ENCODE measurements around the gene CPN2.

CPN2 gene

DNA sequence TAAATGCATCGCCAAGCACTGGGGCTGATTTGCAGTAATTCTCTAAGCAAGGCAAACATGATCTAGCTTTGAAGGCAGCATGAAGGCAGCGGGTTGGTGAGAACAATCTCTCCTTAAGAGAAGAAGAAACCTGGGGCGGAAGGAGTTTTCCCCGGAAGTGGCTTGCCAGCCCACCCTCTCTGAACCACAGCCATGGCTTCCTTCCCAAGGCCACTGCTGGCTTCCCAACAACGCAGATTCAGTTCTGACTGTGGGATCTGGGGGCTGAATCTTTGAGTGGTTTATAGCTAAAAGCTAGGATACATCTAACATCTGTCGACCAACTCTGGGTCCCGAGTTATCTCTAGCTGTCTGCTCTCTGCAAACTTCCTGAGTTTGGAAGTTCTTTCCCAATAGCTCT, 4.3 kb upstream of the CPN2 start:
- Histone ChIP-seq H3K79me2 (ENCODE audit: control insufficient read depth, insufficient read depth, low read length) (no peaks in the 10 kb centered on the region), H2BK120ac (ENCODE audit: low read depth, low read length) (no peak overlapping the region), H3K23ac (ENCODE audit: low read length) (no peak overlapping the region), H3K9ac (ENCODE audit: low read length) (no peak overlapping the region), H3K56ac (ENCODE audit: low read length) (no peak overlapping the region), H4K8ac (ENCODE audit: low read depth, low read length) (no peak overlapping the region), H3K4me3 (ENCODE audit: low read length) (no peak overlapping the region), H3K4ac (ENCODE audit: low read depth, low read length) (no peak overlapping the region), H3K27ac (ENCODE audit: low read depth, low read length) (no peak overlapping the region), H2BK5ac (ENCODE audit: low read length) (no peak overlapping the region), H3K18ac (ENCODE audit: low read length) (no peak overlapping the region), H3K27me3 (ENCODE audit: insufficient read depth, low read length, poor library complexity) (no peaks in the 10 kb centered on the region), H2BK15ac (replicated peaks; ENCODE audit: low read depth) (no peak overlapping the region), H3K79me1 (ENCODE audit: low read length) (no peaks in the 10 kb centered on the region), H3K4me1 (ENCODE audit: control insufficient read depth, low read depth, low read length) (no peaks in the 10 kb centered on the region), H2AK5ac (ENCODE audit: low read length) (no peak overlapping the region), H3K4me2 (ENCODE audit: low read length) (no peak overlapping the region), H4K5ac (ENCODE audit: low read length) (no peak overlapping the region), H3K36me3 (ENCODE audit: control insufficient read depth, insufficient read depth, low read length) (no peaks in the 10 kb centered on the region)
- WGBS (ENCODE audit: extremely low coverage, insufficient coverage, low lambda C conversion rate): no CpG with 5 or more reads among the region's 7 CpGs
- DNase-seq: no peak

DNA sequence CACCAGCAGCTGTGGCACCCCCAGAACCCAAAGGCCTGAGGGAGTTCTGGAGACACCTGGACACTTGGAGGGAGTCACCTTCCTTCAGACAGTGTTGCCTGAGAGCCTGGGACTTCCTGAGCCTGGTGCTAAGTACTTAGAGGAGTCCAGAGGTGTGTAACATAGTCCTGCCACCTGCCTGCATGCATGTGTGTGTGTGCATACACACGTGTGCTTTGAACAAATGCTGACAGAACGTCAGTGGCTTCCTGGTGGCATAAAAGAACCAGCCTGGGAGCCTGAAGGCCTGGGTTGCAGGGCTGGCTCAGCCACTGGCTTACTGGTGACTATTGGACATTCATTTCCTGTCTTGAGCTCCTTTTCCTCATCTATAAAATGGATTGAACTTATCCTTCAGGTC, 3.2 kb upstream of the CPN2 start:
- H4K5ac ChIP-seq (ENCODE audit: low read length): no peak overlapping the region

DNA sequence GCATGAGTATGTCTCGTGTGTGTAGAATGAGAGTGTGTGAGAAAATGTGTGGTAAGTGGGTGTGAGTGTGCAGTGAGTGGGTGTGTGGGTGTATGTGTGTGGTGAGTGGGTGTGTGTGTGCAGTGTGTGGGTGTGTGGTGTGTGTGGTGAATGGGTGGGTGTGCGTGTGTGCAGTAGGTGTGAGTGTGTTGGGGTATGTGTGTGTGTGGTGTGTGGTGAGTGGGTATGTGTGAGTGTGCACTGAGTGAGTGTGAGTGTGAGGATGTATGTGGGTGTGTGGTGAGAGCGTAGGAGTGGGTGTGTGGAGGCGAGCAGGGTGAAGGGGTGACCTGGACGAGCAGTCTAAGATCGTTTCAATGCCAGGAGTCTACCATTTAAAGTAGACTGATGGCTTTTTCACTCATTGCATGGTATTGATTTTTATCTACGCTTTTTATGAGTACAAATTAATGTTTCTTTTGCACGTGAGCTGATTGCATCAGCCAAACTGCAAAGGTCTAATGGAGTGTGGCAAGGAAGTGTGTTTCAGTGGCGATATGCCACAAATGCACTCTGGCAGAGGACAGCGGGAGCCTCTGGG, 1.6 kb upstream of the CPN2 start:
- Histone ChIP-seq H2BK5ac (ENCODE audit: low read length) (no peak overlapping the region), H3K4ac (ENCODE audit: low read depth, low read length) (no peak overlapping the region), H4K5ac (ENCODE audit: low read length) (no peak overlapping the region), H3K36me3 (ENCODE audit: control insufficient read depth, insufficient read depth, low read length) (no peaks in the 10 kb centered on the region), H3K18ac (ENCODE audit: low read length) (no peak overlapping the region), H2BK120ac (ENCODE audit: low read depth, low read length) (no peak overlapping the region), H2BK15ac (replicated peaks; ENCODE audit: low read depth) (no peak overlapping the region), H3K27ac (ENCODE audit: low read depth, low read length) (no peak overlapping the region), H3K23ac (ENCODE audit: low read length) (no peak overlapping the region), H3K27me3 (ENCODE audit: insufficient read depth, low read length, poor library complexity) (no peaks in the 10 kb centered on the region), H3K9ac (ENCODE audit: low read length) (no peak overlapping the region), H3K4me2 (ENCODE audit: low read length) (no peak overlapping the region), H3K4me1 (ENCODE audit: control insufficient read depth, low read depth, low read length) (no peaks in the 10 kb centered on the region), H4K8ac (ENCODE audit: low read depth, low read length) (no peak overlapping the region), H2AK5ac (ENCODE audit: low read length) (peak overlapping the region; percentile 92), H3K4me3 (ENCODE audit: low read length) (no peak overlapping the region), H3K56ac (ENCODE audit: low read length) (no peak overlapping the region), H3K79me1 (ENCODE audit: low read length) (no peaks in the 10 kb centered on the region), H3K79me2 (ENCODE audit: control insufficient read depth, insufficient read depth, low read length) (no peaks in the 10 kb centered on the region)
- WGBS (ENCODE audit: extremely low coverage, insufficient coverage, low lambda C conversion rate): 100% methylated on average over 4 of the region's 10 CpGs
- no peak for DNase-seq

More for the DNA sequence above, 3.2 kb upstream of the CPN2 start:
- Histone ChIP-seq H3K56ac (ENCODE audit: low read length) (no peak overlapping the region), H4K8ac (ENCODE audit: low read depth, low read length) (no peak overlapping the region), H3K27ac (ENCODE audit: low read depth, low read length) (no peak overlapping the region), H3K23ac (ENCODE audit: low read length) (no peak overlapping the region), H2BK5ac (ENCODE audit: low read length) (no peak overlapping the region), H3K4me3 (ENCODE audit: low read length) (no peak overlapping the region), H3K79me2 (ENCODE audit: control insufficient read depth, insufficient read depth, low read length) (no peaks in the 10 kb centered on the region), H2BK15ac (replicated peaks; ENCODE audit: low read depth) (no peak overlapping the region), H3K36me3 (ENCODE audit: control insufficient read depth, insufficient read depth, low read length) (no peaks in the 10 kb centered on the region), H3K18ac (ENCODE audit: low read length) (no peak overlapping the region), H3K27me3 (ENCODE audit: insufficient read depth, low read length, poor library complexity) (no peaks in the 10 kb centered on the region), H2AK5ac (ENCODE audit: low read length) (no peak overlapping the region), H3K9ac (ENCODE audit: low read length) (no peak overlapping the region), H3K4me2 (ENCODE audit: low read length) (no peak overlapping the region), H3K4ac (ENCODE audit: low read depth, low read length) (no peak overlapping the region), H3K79me1 (ENCODE audit: low read length) (no peaks in the 10 kb centered on the region), H2BK120ac (ENCODE audit: low read depth, low read length) (no peak overlapping the region), H3K4me1 (ENCODE audit: control insufficient read depth, low read depth, low read length) (no peaks in the 10 kb centered on the region)
- no CpG with 5 or more reads among the region's 2 CpGs for WGBS (ENCODE audit: extremely low coverage, insufficient coverage, low lambda C conversion rate)
- no peak for DNase-seq

DNA sequence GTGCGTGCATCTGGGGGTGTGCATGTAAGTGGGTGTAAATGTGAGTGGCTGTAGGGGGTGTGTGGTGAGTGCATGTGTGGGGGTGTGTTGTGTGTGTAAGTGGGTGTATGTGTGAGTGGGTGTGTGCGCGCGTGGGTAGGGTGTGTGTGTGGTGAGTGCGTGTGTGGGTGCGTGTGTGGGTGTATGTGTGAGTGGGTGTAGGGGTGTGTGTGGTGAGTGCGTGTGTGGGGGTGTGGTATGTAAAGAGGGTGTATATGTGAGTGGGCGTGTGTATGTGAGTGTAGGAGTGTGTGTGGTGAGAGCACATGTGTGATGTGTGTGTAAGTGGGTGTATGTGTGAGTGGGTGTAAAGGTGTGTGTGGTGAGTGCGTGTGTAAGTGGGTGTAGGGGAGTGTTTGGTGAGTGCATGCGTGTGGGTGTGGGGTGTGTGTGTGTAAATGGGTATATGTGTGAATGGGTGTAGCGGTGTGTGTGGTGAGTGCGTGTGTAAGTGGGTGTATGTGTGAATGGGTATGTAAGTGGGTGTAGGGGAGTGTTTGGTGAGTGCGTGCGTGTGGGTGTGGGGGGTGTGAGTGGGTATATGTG, 916 bp upstream of the CPN2 start:
- Histone ChIP-seq H3K4ac (ENCODE audit: low read depth, low read length) (no peak overlapping the region), H4K8ac (ENCODE audit: low read depth, low read length) (no peak overlapping the region), H3K4me3 (ENCODE audit: low read length) (no peak overlapping the region), H3K56ac (ENCODE audit: low read length) (no peak overlapping the region), H3K27me3 (ENCODE audit: insufficient read depth, low read length, poor library complexity) (no peaks in the 10 kb centered on the region), H2BK120ac (ENCODE audit: low read depth, low read length) (no peak overlapping the region), H3K4me1 (ENCODE audit: control insufficient read depth, low read depth, low read length) (no peaks in the 10 kb centered on the region), H3K36me3 (ENCODE audit: control insufficient read depth, insufficient read depth, low read length) (no peaks in the 10 kb centered on the region), H2BK15ac (replicated peaks; ENCODE audit: low read depth) (no peak overlapping the region), H2BK5ac (ENCODE audit: low read length) (no peak overlapping the region), H3K79me1 (ENCODE audit: low read length) (no peaks in the 10 kb centered on the region), H4K5ac (ENCODE audit: low read length) (no peak overlapping the region), H3K79me2 (ENCODE audit: control insufficient read depth, insufficient read depth, low read length) (no peaks in the 10 kb centered on the region), H3K27ac (ENCODE audit: low read depth, low read length) (no peak overlapping the region), H3K18ac (ENCODE audit: low read length) (no peak overlapping the region), H3K23ac (ENCODE audit: low read length) (no peak overlapping the region), H3K4me2 (ENCODE audit: low read length) (no peak overlapping the region), H3K9ac (ENCODE audit: low read length) (no peak overlapping the region), H2AK5ac (ENCODE audit: low read length) (peak overlapping the region; percentile 22)
- 97% methylated on average over 13 of the region's 14 CpGs for WGBS (ENCODE audit: extremely low coverage, insufficient coverage, low lambda C conversion rate)
- no peak for DNase-seq

DNA sequence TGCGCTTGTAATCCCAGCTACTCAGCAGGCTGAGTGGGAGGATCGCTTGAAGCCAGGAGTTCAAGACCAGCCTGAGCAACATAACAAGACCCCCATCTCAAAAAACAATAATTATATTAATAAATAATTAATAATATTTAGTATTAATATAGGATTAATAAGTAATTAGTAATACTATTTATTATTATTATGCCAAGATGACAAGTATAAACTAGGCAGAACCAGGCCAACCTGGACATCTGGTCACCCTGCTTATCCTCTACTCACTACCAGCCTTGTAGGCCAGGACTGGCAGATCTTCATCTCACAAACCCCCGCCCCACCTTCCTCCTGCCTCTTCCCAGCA, 429 bp downstream of the CPN2 start:
- H4K5ac ChIP-seq (ENCODE audit: low read length): no peak overlapping the region
- H3K56ac ChIP-seq (ENCODE audit: low read length): peak overlapping the region; percentile 17
- H3K4ac ChIP-seq (ENCODE audit: low read depth, low read length): no peak overlapping the region

DNA sequence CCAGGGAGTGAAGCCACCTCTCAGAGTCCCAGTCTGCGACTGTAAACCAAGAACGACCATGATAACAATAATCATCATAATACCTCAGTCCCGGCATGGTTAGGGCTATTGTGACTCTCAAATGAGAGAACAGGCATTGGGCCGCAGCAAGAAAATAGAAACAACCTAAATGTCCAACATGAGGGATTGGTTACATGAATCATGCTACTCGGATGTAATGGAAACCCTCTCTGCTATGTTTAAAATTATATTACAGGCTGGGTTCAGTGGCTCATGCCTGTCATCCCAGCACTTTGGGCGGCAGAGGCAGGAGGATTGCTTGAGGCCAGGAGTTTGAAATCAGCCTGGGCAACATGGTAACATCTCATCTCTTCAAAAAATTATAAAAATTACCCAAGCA, 2.8 kb downstream of the CPN2 start:
- Histone ChIP-seq H2BK15ac (replicated peaks; ENCODE audit: low read depth) (no peak overlapping the region), H3K9ac (ENCODE audit: low read length) (no peak overlapping the region), H3K36me3 (ENCODE audit: control insufficient read depth, insufficient read depth, low read length) (no peaks in the 10 kb centered on the region), H3K18ac (ENCODE audit: low read length) (no peak overlapping the region), H3K4me3 (ENCODE audit: low read length) (no peak overlapping the region), H4K8ac (ENCODE audit: low read depth, low read length) (no peak overlapping the region), H2BK120ac (ENCODE audit: low read depth, low read length) (no peak overlapping the region), H2AK5ac (ENCODE audit: low read length) (no peak overlapping the region), H3K4ac (ENCODE audit: low read depth, low read length) (no peak overlapping the region), H3K27ac (ENCODE audit: low read depth, low read length) (no peak overlapping the region), H3K79me1 (ENCODE audit: low read length) (no peaks in the 10 kb centered on the region), H3K79me2 (ENCODE audit: control insufficient read depth, insufficient read depth, low read length) (no peaks in the 10 kb centered on the region), H3K23ac (ENCODE audit: low read length) (no peak overlapping the region), H2BK5ac (ENCODE audit: low read length) (no peak overlapping the region), H3K4me2 (ENCODE audit: low read length) (no peak overlapping the region), H3K27me3 (ENCODE audit: insufficient read depth, low read length, poor library complexity) (no peaks in the 10 kb centered on the region), H3K56ac (ENCODE audit: low read length) (no peak overlapping the region), H4K5ac (ENCODE audit: low read length) (no peak overlapping the region), H3K4me1 (ENCODE audit: control insufficient read depth, low read depth, low read length) (no peaks in the 10 kb centered on the region)
- no CpG with 5 or more reads among the region's 6 CpGs for WGBS (ENCODE audit: extremely low coverage, insufficient coverage, low lambda C conversion rate)
- no peak for DNase-seq

More for the DNA sequence above, 429 bp downstream of the CPN2 start:
- no peak overlapping the region for H2BK15ac ChIP-seq (replicated peaks; ENCODE audit: low read depth)
- no peak overlapping the region for H3K4me2 ChIP-seq (ENCODE audit: low read length)
- no peak overlapping the region for H3K23ac ChIP-seq (ENCODE audit: low read length)
- H3K9ac ChIP-seq (ENCODE audit: low read length): no peak overlapping the region
- H3K36me3 ChIP-seq (ENCODE audit: control insufficient read depth, insufficient read depth, low read length): no peaks in the 10 kb centered on the region
- no peak for DNase-seq
- no peaks in the 10 kb centered on the region for H3K79me1 ChIP-seq (ENCODE audit: low read length)
- H3K79me2 ChIP-seq (ENCODE audit: control insufficient read depth, insufficient read depth, low read length): no peaks in the 10 kb centered on the region
- H3K4me1 ChIP-seq (ENCODE audit: control insufficient read depth, low read depth, low read length): no peaks in the 10 kb centered on the region
- WGBS (ENCODE audit: extremely low coverage, insufficient coverage, low lambda C conversion rate): no CpG with 5 or more reads among the region's 3 CpGs
- no peaks in the 10 kb centered on the region for H3K27me3 ChIP-seq (ENCODE audit: insufficient read depth, low read length, poor library complexity)
- no peak overlapping the region for H3K4me3 ChIP-seq (ENCODE audit: low read length)
- no peak overlapping the region for H4K8ac ChIP-seq (ENCODE audit: low read depth, low read length)
- no peak overlapping the region for H2BK120ac ChIP-seq (ENCODE audit: low read depth, low read length)
- H3K18ac ChIP-seq (ENCODE audit: low read length): no peak overlapping the region
- H2BK5ac ChIP-seq (ENCODE audit: low read length): no peak overlapping the region
- H3K27ac ChIP-seq (ENCODE audit: low read depth, low read length): no peak overlapping the region
- no peak overlapping the region for H2AK5ac ChIP-seq (ENCODE audit: low read length)
